Thyroid gland (tissue), 4 donors: ENCODE measurements around the gene SDC4.
A peak's percentile ranks its signal among the peaks of the same experiment; 100 is the strongest.

Experiments used
- POLR2A ChIP-seq, 2 donors: fragments of 450-650 bp; IDR thresholded peaks; one replicate each; pipeline ENCODE4 v1.6.1; 2017; ENCODE audit warnings: antibody characterized with exemption in 2 of 2, mild to moderate bottlenecking in 2 of 2, moderate library complexity in 1 of 2
- TF ChIP-seq, protein P1 (sequence below), 6 experiments: fragments of 200-600 bp in 3 of 6; fragments of 450-650 bp in 3 of 6; sonication (generic) in 3 of 6; IDR thresholded peaks; one replicate each; pipeline ENCODE4 v1.5.1; 2016 to 2019; ENCODE audit warnings: antibody characterized with exemption in 6 of 6, mild to moderate bottlenecking in 2 of 6, inconsistent platforms in 1 of 6, moderate library complexity in 1 of 6

DNA sequence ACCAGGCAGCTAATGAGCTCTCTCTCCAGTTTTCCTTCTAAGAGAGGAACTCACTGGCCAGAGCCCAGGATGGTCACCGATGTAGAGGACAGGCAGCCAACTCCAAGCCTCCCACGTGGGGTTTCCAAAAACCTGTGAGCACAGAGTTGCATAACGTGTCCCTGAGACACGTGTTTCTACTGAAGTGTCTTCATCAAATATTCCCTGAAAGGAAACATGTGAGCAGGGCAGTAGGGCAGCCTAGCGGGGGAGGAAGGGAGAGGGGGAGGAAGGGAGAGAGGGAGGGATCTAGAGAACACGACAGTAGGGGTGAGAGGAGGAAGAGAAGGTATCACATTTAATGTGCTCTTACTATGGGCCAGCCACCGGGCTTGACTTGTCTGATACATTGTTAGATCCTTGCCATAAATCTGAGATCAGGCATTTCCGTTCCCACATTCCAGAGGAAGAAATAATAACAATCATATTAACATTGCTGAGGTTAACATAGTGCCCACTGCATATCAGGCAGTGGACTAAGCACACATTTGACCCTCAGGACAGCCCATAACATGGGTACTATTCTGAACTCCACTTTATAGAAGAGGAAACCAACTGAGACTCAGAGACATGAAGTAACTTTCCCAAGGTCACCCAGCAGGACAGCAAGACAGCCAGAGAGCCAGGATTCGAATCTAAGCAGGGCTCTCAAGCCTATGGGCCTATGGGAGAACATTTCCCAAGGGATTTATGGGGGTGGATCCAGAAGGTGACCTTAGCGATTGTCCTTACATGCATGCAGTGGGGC, 10.3 kb upstream of the SDC4 start:
- TF ChIP-seq, protein P1, sequence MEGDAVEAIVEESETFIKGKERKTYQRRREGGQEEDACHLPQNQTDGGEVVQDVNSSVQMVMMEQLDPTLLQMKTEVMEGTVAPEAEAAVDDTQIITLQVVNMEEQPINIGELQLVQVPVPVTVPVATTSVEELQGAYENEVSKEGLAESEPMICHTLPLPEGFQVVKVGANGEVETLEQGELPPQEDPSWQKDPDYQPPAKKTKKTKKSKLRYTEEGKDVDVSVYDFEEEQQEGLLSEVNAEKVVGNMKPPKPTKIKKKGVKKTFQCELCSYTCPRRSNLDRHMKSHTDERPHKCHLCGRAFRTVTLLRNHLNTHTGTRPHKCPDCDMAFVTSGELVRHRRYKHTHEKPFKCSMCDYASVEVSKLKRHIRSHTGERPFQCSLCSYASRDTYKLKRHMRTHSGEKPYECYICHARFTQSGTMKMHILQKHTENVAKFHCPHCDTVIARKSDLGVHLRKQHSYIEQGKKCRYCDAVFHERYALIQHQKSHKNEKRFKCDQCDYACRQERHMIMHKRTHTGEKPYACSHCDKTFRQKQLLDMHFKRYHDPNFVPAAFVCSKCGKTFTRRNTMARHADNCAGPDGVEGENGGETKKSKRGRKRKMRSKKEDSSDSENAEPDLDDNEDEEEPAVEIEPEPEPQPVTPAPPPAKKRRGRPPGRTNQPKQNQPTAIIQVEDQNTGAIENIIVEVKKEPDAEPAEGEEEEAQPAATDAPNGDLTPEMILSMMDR (IDR thresholded peaks at IDR 0.05) = peak in 1 of 6 experiments; percentile 18
- peak in 1 of 2 donors; percentile 56 for TF ChIP-seq POLR2A (IDR thresholded peaks at IDR 0.05)
